A549 (cell line): ENCODE measurements around the gene MED12L. TPM values are rescaled to one million over a fixed set of nuclear protein-coding genes. Genes with fewer than 3 reads are reported as not detected.

ENCODE experiments used
- ATAC-seq, 2 experiments: fragments of 200-7000 bp in 1 of 2; fragments of >200 bp in 1 of 2; cut with Nextera tagmentation in 1 of 2; cut with Tn5 transposase in 1 of 2; 3 replicates each; pipeline versions ENCODE4 v1.8.0 to v1.9.1; 2018 to 2020; ENCODE audit warnings: mild to moderate bottlenecking in 1 of 2, moderate library complexity in 1 of 2
- CTCF ChIA-PET: fragments of 300-600 bp; sonication (Branson Sonifier 250); formaldehyde crosslinking; extraction: SDS; loops from one replicate; lab custom pipeline; 2021; ENCODE audit warnings: antibody characterized with exemption, inconsistent platforms; lab: Yijun Ruan, JAX
- POLR2A ChIA-PET: fragments of 350-600 bp; formaldehyde crosslinking; extraction: SDS; loops from one replicate; lab custom pipeline; 2021; ENCODE audit warnings: antibody characterized with exemption, inconsistent platforms; lab: Yijun Ruan, JAX
- DNase-seq, 2 experiments: peaks; one replicate each; pipeline versions ENCODE4 v3.0.0 to v3.0.0-alpha.2; 2011 to 2016; ENCODE audit warnings: low read depth in 1 of 2, low spot score in 1 of 2
- FAIRE-seq: peaks from 2 replicates; lab custom pipeline; 2011; peaks lifted over from hg19 to GRCh38; lab: Jason Lieb, UNC
- H3K27ac ChIP-seq, 2 experiments: fragments of >200 bp; sonication (Bioruptor Twin); formaldehyde crosslinking; 3 replicates each; pipeline ENCODE4 v1.5.1; 2016 to 2017
- H3K4me1 ChIP-seq: fragments of >200 bp; sonication (Bioruptor Twin); formaldehyde crosslinking; 3 replicates; pipeline ENCODE4 v1.6.1; 2016
- H3K4me2 ChIP-seq: fragments of >200 bp; sonication (Bioruptor Twin); formaldehyde crosslinking; 3 replicates; pipeline ENCODE4 v1.6.1; 2016
- H3K4me3 ChIP-seq: fragments of >200 bp; sonication (Bioruptor Twin); formaldehyde crosslinking; 3 replicates; pipeline ENCODE4 v1.5.1; 2016
- H3K9me3 ChIP-seq: fragments of >200 bp; sonication (Bioruptor Twin); formaldehyde crosslinking; 3 replicates; pipeline ENCODE4 v1.6.1; 2016
- CEBPB ChIP-seq, 2 experiments: fragments of >200 bp in 1 of 2; sonication (Bioruptor Twin) in 1 of 2; formaldehyde crosslinking in 1 of 2; IDR thresholded peaks; 2 replicates each; pipeline ENCODE4 v1.6.1; 2012 to 2016
- EHMT2 ChIP-seq: fragments of 200-600 bp; sonication (generic); IDR thresholded peaks from 2 replicates; pipeline ENCODE4 v1.6.1; 2016; ENCODE audit warnings: antibody characterized with exemption, low read depth, mild to moderate bottlenecking, moderate library complexity
- FOSL2 ChIP-seq, 2 experiments: fragments of 450-650 bp in 1 of 2; fragments of >200 bp in 1 of 2; sonication (Bioruptor Twin) in 1 of 2; formaldehyde crosslinking; IDR thresholded peaks; 2 replicates each; pipeline versions ENCODE4 v1.5.0 to v1.6.1; 2016 to 2020; ENCODE audit warnings: mild to moderate bottlenecking in 1 of 2, moderate library complexity in 1 of 2
- FOXS1 ChIP-seq: fragments of 250-450 bp; sonication (Bioruptor Pico); IDR thresholded peaks from 2 replicates; pipeline ENCODE4 v1.5.0; 2020; ENCODE audit warnings: mild to moderate bottlenecking, moderate library complexity
- HEYL ChIP-seq: fragments of 250-450 bp; sonication (Bioruptor Pico); IDR thresholded peaks from 2 replicates; pipeline ENCODE4 v1.8.0; 2021; ENCODE audit warnings: mild to moderate bottlenecking, moderate library complexity
- HOXA7 ChIP-seq: fragments of 250-450 bp; sonication (Bioruptor Pico); IDR thresholded peaks from 2 replicates; pipeline ENCODE4 v1.5.0; 2020; ENCODE audit warnings: mild to moderate bottlenecking, moderate library complexity
- HOXB5 ChIP-seq: fragments of 250-450 bp; sonication (Bioruptor Pico); IDR thresholded peaks from 2 replicates; pipeline ENCODE4 v1.5.0; 2020; ENCODE audit warnings: mild to moderate bottlenecking, moderate library complexity
- JUN ChIP-seq, 2 experiments: fragments of >200 bp; sonication (Bioruptor Twin); formaldehyde crosslinking; IDR thresholded peaks; 2 replicates in 1 of 2; 3 replicates in 1 of 2; pipeline ENCODE4 v1.6.1; 2016 to 2017
- NPAS2 ChIP-seq: fragments of 250-450 bp; sonication (Bioruptor Pico); IDR thresholded peaks from 2 replicates; pipeline ENCODE4 v1.8.0; 2022; ENCODE audit warnings: mild to moderate bottlenecking, moderate library complexity, borderline replicate concordance
- NR3C1 ChIP-seq: fragments of >200 bp; sonication (Bioruptor Twin); formaldehyde crosslinking; IDR thresholded peaks from 3 replicates; pipeline ENCODE4 v1.6.1; 2017
- PHF8 ChIP-seq: fragments of 200-600 bp; sonication (generic); IDR thresholded peaks from 2 replicates; pipeline ENCODE4 v1.6.1; 2016; ENCODE audit warnings: low read depth, mild to moderate bottlenecking, antibody characterized with exemption, moderate library complexity, borderline replicate concordance
- RFX5 ChIP-seq: fragments of 450-650 bp; IDR thresholded peaks from 2 replicates; pipeline ENCODE4 v1.7.1; 2014; ENCODE audit warnings: antibody characterized with exemption, mild to moderate bottlenecking, moderate library complexity
- RNF2 ChIP-seq: fragments of 200-600 bp; sonication (generic); IDR thresholded peaks from 2 replicates; pipeline ENCODE4 v1.6.1; 2016; ENCODE audit warnings: low read depth, mild to moderate bottlenecking, antibody characterized with exemption, moderate library complexity, borderline replicate concordance
- SREBF2 ChIP-seq: fragments of 450-650 bp; IDR thresholded peaks from 2 replicates; pipeline ENCODE4 v1.6.1; 2014; ENCODE audit warnings: mild to moderate bottlenecking, moderate library complexity
- TFCP2L1 ChIP-seq: fragments of 250-450 bp; sonication (Bioruptor Pico); IDR thresholded peaks from 2 replicates; pipeline ENCODE4 v1.5.0; 2021; ENCODE audit warnings: mild to moderate bottlenecking
- ZC3H11A ChIP-seq: fragments of 450-650 bp; IDR thresholded peaks from 2 replicates; pipeline ENCODE4 v1.6.1; 2014; ENCODE audit warnings: antibody characterized with exemption, mild to moderate bottlenecking
- WGBS: methylation state at CpG from one replicate; pipeline ENCODE4 v1.1.6; 2017; ENCODE audit errors: missing lambda C conversion rate; 5-methylcytosine and 5-hydroxymethylcytosine counted together
- polyA plus RNA-seq, 4 experiments: library from polyadenylated mRNA; depleted of rRNA in 3 of 4; stranded (reverse); fragments of >200 nt; fragmentation: RNase III in 1 of 4; extraction: RNeasy Plus Mini Kit Qiagen cat#74134 plus additional on column Dnase treatment in 1 of 4; gene quantifications; 2 replicates in 3 of 4; 3 replicates in 1 of 4; pipeline ENCODE4 v1.2.3, GENCODE V29; 2011 to 2017
- TF ChIP-seq, protein P1 (sequence below): fragments of >200 bp; sonication (Bioruptor Twin); formaldehyde crosslinking; IDR thresholded peaks from 2 replicates; pipeline ENCODE4 v1.6.1; 2016
- TF ChIP-seq, protein P2 (sequence below): fragments of 450-650 bp; IDR thresholded peaks from 2 replicates; pipeline ENCODE4 v1.6.1; 2014; ENCODE audit warnings: antibody characterized with exemption
- TF ChIP-seq, protein P3 (sequence below): fragments of 250-450 bp; sonication (Bioruptor Pico); IDR thresholded peaks from 2 replicates; pipeline ENCODE4 v1.5.0; 2020; ENCODE audit warnings: low read depth, mild to moderate bottlenecking, moderate library complexity

Gene MED12L
- polyA plus RNA-seq, 2 of the 4 experiments (the other 2 are of a cell fraction), result 0.32 to 0.63 TPM

DNA sequence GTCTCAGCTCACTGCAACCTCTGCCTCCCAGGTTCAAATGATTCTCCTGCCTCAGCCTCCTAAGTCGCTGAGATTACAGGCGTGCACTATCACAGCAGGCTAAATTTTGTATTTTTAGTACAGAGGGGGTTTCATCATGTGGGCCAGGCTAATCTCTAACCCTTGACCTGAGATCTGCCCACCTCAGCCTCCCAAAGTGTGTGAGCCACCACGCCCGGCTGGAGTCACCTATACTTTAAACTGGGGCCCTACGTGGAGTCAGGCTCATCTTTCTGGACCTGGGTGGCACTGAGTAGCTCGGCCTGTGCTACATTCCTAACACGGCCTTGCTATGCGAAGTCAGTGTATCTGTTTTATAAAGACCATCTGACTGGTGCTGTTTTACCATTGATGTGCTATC, 111.8 kb downstream of the MED12L start:
- 91% methylated on average over 8 of the region's 8 CpGs for WGBS
- ATAC-seq (no peak), DNase-seq (no peak), FAIRE-seq (no peak)
- peak overlapping the region; percentile 39 to 74; a peak in 4 of 6 replicates for H3K27ac ChIP-seq
- ChIA-PET POLR2A (no interaction called here), CTCF (interaction anchor here (1.5 to 3.0 kb wide), 6 partner anchors 10 to 85 kb away, joined by 3 to 13 read pairs (median 6); no protein-coding TSS in a partner anchor)
- H3K4me3 ChIP-seq, result no peak overlapping the region
- H3K9me3 ChIP-seq, result no peaks in the 10 kb centered on the region
- TF ChIP-seq HOXB5 (CRISPR knock-in tag) (no peak), EHMT2 (no peak), CEBPB (IDR thresholded peaks at IDR 0.05) (no peak)
- TF ChIP-seq, protein P1, sequence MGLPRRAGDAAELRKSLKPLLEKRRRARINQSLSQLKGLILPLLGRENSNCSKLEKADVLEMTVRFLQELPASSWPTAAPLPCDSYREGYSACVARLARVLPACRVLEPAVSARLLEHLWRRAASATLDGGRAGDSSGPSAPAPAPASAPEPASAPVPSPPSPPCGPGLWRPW, result no peak
- no peak overlapping the region for H3K4me2 ChIP-seq
- peaks cover 18% of the 10 kb centered on the region; the same call in 2 of the 3 replicates for H3K4me1 ChIP-seq

DNA sequence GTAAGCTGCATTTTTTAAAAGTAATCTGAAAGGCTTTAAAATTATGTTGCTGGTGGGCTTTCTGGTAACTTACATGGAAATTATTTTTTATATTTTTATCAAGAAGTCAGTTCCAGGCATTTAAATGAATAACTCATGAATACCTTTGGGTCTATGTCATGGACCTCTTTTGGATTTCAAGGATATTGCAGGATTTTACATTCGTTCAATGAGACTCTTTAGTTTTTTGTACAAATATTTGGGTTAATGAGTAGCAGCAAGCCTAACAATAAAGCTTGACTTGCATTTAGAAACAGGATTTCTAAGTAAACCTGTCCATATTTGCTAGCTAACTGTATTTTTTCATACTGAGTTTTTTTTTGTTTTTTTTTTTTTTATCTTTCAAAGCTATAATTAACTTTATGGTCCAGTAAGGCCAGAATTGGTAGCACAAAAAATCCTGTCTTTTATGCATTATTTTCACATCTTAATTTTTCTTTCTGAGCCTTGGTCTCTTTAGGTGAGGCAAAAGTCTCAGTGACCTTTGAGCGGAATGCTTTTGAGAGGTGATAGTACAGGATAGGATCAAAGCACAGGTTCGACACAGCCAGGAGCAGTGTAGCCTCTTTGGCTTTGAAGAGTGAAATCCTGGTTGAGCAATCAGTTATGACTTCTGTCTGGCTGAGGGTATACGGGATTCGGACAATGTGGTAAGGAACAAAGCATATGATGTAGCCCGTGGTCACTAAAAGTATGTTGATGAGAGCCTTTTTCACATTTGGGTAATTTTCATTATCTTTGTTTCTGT, 112.7 kb downstream of the MED12L start:
- ATAC-seq, result peak in 1 of 2 experiments; percentile 47; a peak in 1 of 6 replicates
- ChIA-PET POLR2A (no interaction called here), CTCF (interaction anchor here (1.0 to 3.0 kb wide), 6 partner anchors 11 to 84 kb away, joined by 3 to 13 read pairs (median 6); no protein-coding TSS in a partner anchor)
- Histone ChIP-seq H3K4me2 (peak overlapping the region; percentile 56), H3K4me3 (no peak overlapping the region), H3K4me1 (peaks cover 18% of the 10 kb centered on the region; the same call in 2 of the 3 replicates)
- WGBS, result 57% methylated on average over 6 of the region's 6 CpGs
- DNase-seq, result no peak
- no peak for TF ChIP-seq RFX5
- no peak for TF ChIP-seq HOXA7 (CRISPR knock-in tag)
- TF ChIP-seq FOSL2 (IDR thresholded peaks at IDR 0.05), result no peak
- TF ChIP-seq FOSL2 (CRISPR knock-in tag; IDR thresholded peaks at IDR 0.05), result no peak
- TF ChIP-seq CEBPB (IDR thresholded peaks at IDR 0.05), result peak in 1 of 2 experiments; percentile 13; a peak in 1 of 4 replicates
- TF ChIP-seq, all 56 proteins: peak for 1
- H3K9me3 ChIP-seq, result no peaks in the 10 kb centered on the region
- FAIRE-seq, result no peak
- H3K27ac ChIP-seq, result peak overlapping the region; percentile 39 to 55

DNA sequence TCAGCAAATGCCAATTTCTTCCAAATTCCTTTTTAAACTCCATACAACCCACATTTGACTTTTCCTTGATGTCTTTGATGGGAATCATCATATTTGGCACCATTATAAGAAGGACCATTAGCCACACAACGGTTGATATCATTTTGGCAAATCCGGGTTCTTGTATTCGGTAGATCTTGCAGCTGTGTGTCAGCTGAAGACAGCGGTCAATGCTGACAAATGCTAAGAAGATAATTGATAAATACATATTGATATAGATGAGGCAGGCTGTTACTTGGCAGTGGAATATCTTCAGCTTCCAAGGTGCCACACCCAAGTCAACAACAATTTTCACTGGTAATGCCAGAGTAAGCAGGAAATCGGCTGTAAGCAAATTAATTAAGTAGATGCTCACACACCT, 113.4 kb downstream of the MED12L start:
- Histone ChIP-seq H3K4me2 (peak overlapping the region; percentile 56; the same call in 1 of the 3 replicates), H3K4me1 (peaks cover 18% of the 10 kb centered on the region; the same call in 2 of the 3 replicates), H3K4me3 (no peak overlapping the region), H3K27ac (peak overlapping the region; percentile 24 to 55; a peak in 5 of 6 replicates), H3K9me3 (no peaks in the 10 kb centered on the region)
- no peak for DNase-seq
- ATAC-seq, result no peak
- TF ChIP-seq PHF8, result no peak
- no peak for TF ChIP-seq ZC3H11A
- TF ChIP-seq JUN (IDR thresholded peaks at IDR 0.05), result no peak
- no peak for TF ChIP-seq NR3C1
- TF ChIP-seq FOXS1 (CRISPR knock-in tag), result no peak
- TF ChIP-seq, protein P2, sequence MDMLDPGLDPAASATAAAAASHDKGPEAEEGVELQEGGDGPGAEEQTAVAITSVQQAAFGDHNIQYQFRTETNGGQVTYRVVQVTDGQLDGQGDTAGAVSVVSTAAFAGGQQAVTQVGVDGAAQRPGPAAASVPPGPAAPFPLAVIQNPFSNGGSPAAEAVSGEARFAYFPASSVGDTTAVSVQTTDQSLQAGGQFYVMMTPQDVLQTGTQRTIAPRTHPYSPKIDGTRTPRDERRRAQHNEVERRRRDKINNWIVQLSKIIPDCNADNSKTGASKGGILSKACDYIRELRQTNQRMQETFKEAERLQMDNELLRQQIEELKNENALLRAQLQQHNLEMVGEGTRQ, result no peak
- TF ChIP-seq EHMT2, result no peak
- TF ChIP-seq NPAS2 (CRISPR knock-in tag), result no peak
- TF ChIP-seq SREBF2, result no peak
- TF ChIP-seq HOXA7 (CRISPR knock-in tag), result no peak
- no peak for TF ChIP-seq RFX5
- TF ChIP-seq, protein P3, sequence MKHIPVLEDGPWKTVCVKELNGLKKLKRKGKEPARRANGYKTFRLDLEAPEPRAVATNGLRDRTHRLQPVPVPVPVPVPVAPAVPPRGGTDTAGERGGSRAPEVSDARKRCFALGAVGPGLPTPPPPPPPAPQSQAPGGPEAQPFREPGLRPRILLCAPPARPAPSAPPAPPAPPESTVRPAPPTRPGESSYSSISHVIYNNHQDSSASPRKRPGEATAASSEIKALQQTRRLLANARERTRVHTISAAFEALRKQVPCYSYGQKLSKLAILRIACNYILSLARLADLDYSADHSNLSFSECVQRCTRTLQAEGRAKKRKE, result no peak
- no peak for TF ChIP-seq RNF2
- TF ChIP-seq TFCP2L1 (CRISPR knock-in tag), result no peak
- no peak for TF ChIP-seq FOSL2 (IDR thresholded peaks at IDR 0.05)
- no peak for TF ChIP-seq FOSL2 (CRISPR knock-in tag; IDR thresholded peaks at IDR 0.05)
- no peak for TF ChIP-seq HEYL
- no peak for TF ChIP-seq HOXB5 (CRISPR knock-in tag)
- 88% methylated on average over 5 of the region's 5 CpGs for WGBS
- POLR2A ChIA-PET, result no interaction called here
- no peak for FAIRE-seq
- CTCF ChIA-PET, result interaction anchor here (1.6 to 3.0 kb wide), 3 partner anchors 11 to 31 kb away, joined by 7 to 13 read pairs (median 10); no protein-coding TSS in a partner anchor
